ENCODE measurements around the gene FAM50A. TPM values are rescaled to one million over a fixed set of nuclear protein-coding genes. Genes with fewer than 3 reads are reported as not detected.

FAM50A gene
- total and polyA plus RNA-seq, 2 experiments from 2014 or later, result 54.7 to 122 TPM

GRCh38 chrX:154403858-154404257 lies 40.1 kb upstream of the FAM50A start:
- no peak overlapping the region for H3K27ac ChIP-seq
- TF ChIP-seq EZH2 (IDR thresholded peaks at IDR 0.05; ENCODE audit: insufficient read depth, poor library complexity, severe bottlenecking) (no peak), EZH2phosphoT487 (IDR thresholded peaks at IDR 0.05; ENCODE audit: insufficient read depth, low read depth) (no peak)
- in situ Hi-C loops (cut with MboI), result no loop called here
- H4K20me1 ChIP-seq (ENCODE audit: insufficient read depth), result no peaks in the 10 kb centered on the region
- H3K9me2 ChIP-seq (ENCODE audit: insufficient read depth), result no peaks in the 10 kb centered on the region
- H3F3A ChIP-seq (ENCODE audit: insufficient read depth), result peaks cover 34% of the 10 kb centered on the region
- peaks cover 33% of the 10 kb centered on the region for H3K79me2 ChIP-seq (ENCODE audit: insufficient read depth)
- H3K4me2 ChIP-seq (ENCODE audit: unreplicated experiment), result no peak overlapping the region
- no peaks in the 10 kb centered on the region; the same call in 1 of the 2 replicates for H3K4me1 ChIP-seq (ENCODE audit: insufficient read depth)
- no peak overlapping the region for H2AFZ ChIP-seq
- H3K4me3 ChIP-seq, result no peak overlapping the region
- 96 to 98% methylated on average over 4 of the region's 4 CpGs for WGBS, 2 experiments (ENCODE audit: low coverage in 1 of 2, low lambda C conversion rate in 2 of 2, missing lambda C conversion rate in 2 of 2)
- no peak overlapping the region for H3K9ac ChIP-seq
- DNase-seq, result no peak
- no peaks in the 10 kb centered on the region for H3K27me3 ChIP-seq (replicated peaks; ENCODE audit: insufficient read depth)
- H3K9me3 ChIP-seq (ENCODE audit: low read depth), result no peaks in the 10 kb centered on the region
- H3K36me3 ChIP-seq (ENCODE audit: low read depth), result peaks cover 24% of the 10 kb centered on the region

- Histone ChIP-seq H3F3A (ENCODE audit: insufficient read depth) (peaks cover 26% of the 10 kb centered on the region), H3K27me3 (replicated peaks; ENCODE audit: insufficient read depth) (no peaks in the 10 kb centered on the region), H2AFZ (no peak overlapping the region), H3K9me2 (ENCODE audit: insufficient read depth) (no peaks in the 10 kb centered on the region), H3K27ac (no peak overlapping the region), H3K4me3 (no peak overlapping the region), H3K4me1 (ENCODE audit: insufficient read depth) (no peaks in the 10 kb centered on the region; the same call in 1 of the 2 replicates), H3K79me2 (ENCODE audit: insufficient read depth) (peaks cover 31% of the 10 kb centered on the region), H3K9ac (no peak overlapping the region), H3K36me3 (ENCODE audit: low read depth) (peaks cover 16% of the 10 kb centered on the region; the same call in 1 of the 2 replicates), H4K20me1 (ENCODE audit: insufficient read depth) (no peaks in the 10 kb centered on the region), H3K4me2 (ENCODE audit: unreplicated experiment) (no peak overlapping the region), H3K9me3 (ENCODE audit: low read depth) (no peaks in the 10 kb centered on the region)
- in situ Hi-C loops (cut with MboI), result no loop called here
- TF ChIP-seq EZH2phosphoT487 (IDR thresholded peaks at IDR 0.05; ENCODE audit: insufficient read depth, low read depth) (no peak), EZH2 (IDR thresholded peaks at IDR 0.05; ENCODE audit: insufficient read depth, poor library complexity, severe bottlenecking) (no peak)
- 85 to 91% methylated on average over 10 to 15 of the region's 16 CpGs for WGBS, 2 experiments (ENCODE audit: low coverage in 1 of 2, low lambda C conversion rate in 2 of 2, missing lambda C conversion rate in 2 of 2)
- DNase-seq, result no peak
These were observed 39.2 kb upstream of the FAM50A start for GRCh38 chrX:154404625-154405192.

- DNase-seq, result no peak
- WGBS, 2 experiments (ENCODE audit: low coverage in 1 of 2, low lambda C conversion rate in 2 of 2, missing lambda C conversion rate in 2 of 2), result 19 to 28% methylated on average over 8 to 10 of the region's 10 CpGs
These were observed 35.2 kb upstream of the FAM50A start for GRCh38 chrX:154408659-154409221.

GRCh38 chrX:154409222-154409871 lies 34.6 kb upstream of the FAM50A start, which contains the start of gene DNASE1L1:
DNASE1L1 (minus strand) TSS chrX:154409254; CDS start chrX:154405568, 3,686 bp downstream.
- peak; percentile 91 for DNase-seq
- Histone ChIP-seq H3K4me2 (ENCODE audit: unreplicated experiment) (peak within 1 kb of the TSS; percentile 84), H3K9ac (peak within 1 kb of the TSS; percentile 93), H3K4me1 (ENCODE audit: insufficient read depth) (peaks cover 6% of the 10 kb centered on the region; the same call in 1 of the 2 replicates), H3F3A (ENCODE audit: insufficient read depth) (no peaks in the 10 kb centered on the region), H3K27me3 (replicated peaks; ENCODE audit: insufficient read depth) (no peaks in the 10 kb centered on the region), H3K36me3 (ENCODE audit: low read depth) (no peaks in the 10 kb centered on the region), H3K4me3 (peak within 1 kb of the TSS; percentile 84), H4K20me1 (ENCODE audit: insufficient read depth) (no peaks in the 10 kb centered on the region), H3K9me3 (ENCODE audit: low read depth) (no peaks in the 10 kb centered on the region), H3K79me2 (ENCODE audit: insufficient read depth) (peaks cover 31% of the 10 kb centered on the region), H3K9me2 (ENCODE audit: insufficient read depth) (no peaks in the 10 kb centered on the region), H3K27ac (peak within 1 kb of the TSS; percentile 82), H2AFZ (peak within 1 kb of the TSS; percentile 70)
- TF ChIP-seq EZH2phosphoT487 (IDR thresholded peaks at IDR 0.05; ENCODE audit: insufficient read depth, low read depth) (no peak), EZH2 (IDR thresholded peaks at IDR 0.05; ENCODE audit: insufficient read depth, poor library complexity, severe bottlenecking) (no peak)
- 12 to 44% methylated on average over 7 to 10 of the region's 26 CpGs for WGBS, 2 experiments (ENCODE audit: low coverage in 1 of 2, low lambda C conversion rate in 2 of 2, missing lambda C conversion rate in 2 of 2)
- in situ Hi-C loops (cut with MboI), result no loop called here

More at GRCh38 chrX:154408659-154409221, 35.2 kb upstream of the FAM50A start:
- H3K9me2 ChIP-seq (ENCODE audit: insufficient read depth), result no peaks in the 10 kb centered on the region
- H3K9me3 ChIP-seq (ENCODE audit: low read depth), result no peaks in the 10 kb centered on the region
- H4K20me1 ChIP-seq (ENCODE audit: insufficient read depth), result no peaks in the 10 kb centered on the region
- H3K9ac ChIP-seq, result peak overlapping the region; percentile 93
- no peaks in the 10 kb centered on the region for H3K36me3 ChIP-seq (ENCODE audit: low read depth)
- H3K27me3 ChIP-seq (replicated peaks; ENCODE audit: insufficient read depth), result no peaks in the 10 kb centered on the region
- peak overlapping the region; percentile 84 for H3K4me3 ChIP-seq
- H3K4me1 ChIP-seq (ENCODE audit: insufficient read depth), result peaks cover 6% of the 10 kb centered on the region; the same call in 1 of the 2 replicates
- H3K79me2 ChIP-seq (ENCODE audit: insufficient read depth), result peaks cover 31% of the 10 kb centered on the region
- H2AFZ ChIP-seq, result peak overlapping the region; percentile 70
- H3F3A ChIP-seq (ENCODE audit: insufficient read depth), result no peaks in the 10 kb centered on the region
- peak overlapping the region; percentile 82 for H3K27ac ChIP-seq
- no peak for TF ChIP-seq EZH2 (IDR thresholded peaks at IDR 0.05; ENCODE audit: insufficient read depth, poor library complexity, severe bottlenecking)
- TF ChIP-seq EZH2phosphoT487 (IDR thresholded peaks at IDR 0.05; ENCODE audit: insufficient read depth, low read depth), result no peak
- peak overlapping the region; percentile 84 for H3K4me2 ChIP-seq (ENCODE audit: unreplicated experiment)
- in situ Hi-C loops (cut with MboI), result no loop called here
